Activated B cell treated with CpG ODN at 0.5 μM for 24 hours (primary cell): Measurements from ENCODE around the gene PLEKHM3. TPM values are rescaled to one million over a fixed set of nuclear protein-coding genes. Genes with fewer than 3 reads are reported as not detected.

Experiments
- ATAC-seq: fragments of 200-7000 bp; cut with Tn5 transposase; one replicate; pipeline ENCODE4 v1.10.0; 2021; ENCODE audit warnings: low read depth, mild to moderate bottlenecking, moderate library complexity
- CTCF ChIA-PET: fragments of 350-600 bp; sonication (Branson Sonifier 250); formaldehyde crosslinking; loops from one replicate; lab custom pipeline; 2021; ENCODE audit warnings: antibody characterized with exemption; lab: Charles Lee
- POLR2A ChIA-PET: fragments of 350-600 bp; sonication (Branson Sonifier 250); formaldehyde crosslinking; loops from one replicate; lab custom pipeline; 2021; ENCODE audit warnings: antibody characterized with exemption; lab: Charles Lee
- DNase-seq: peaks from one replicate; pipeline ENCODE4 v3.0.0; 2022
- H3K27ac Mint-ChIP-seq: one replicate; pipeline ENCODE4 v1.8.0; 2020; ENCODE audit warnings: mixed read lengths
- H3K27me3 Mint-ChIP-seq: one replicate; pipeline ENCODE4 v1.8.0; 2021; ENCODE audit warnings: mixed read lengths
- H3K36me3 Mint-ChIP-seq: one replicate; pipeline ENCODE4 v1.8.0; 2021; ENCODE audit warnings: low read depth, mixed read lengths
- H3K4me1 Mint-ChIP-seq: one replicate; pipeline ENCODE4 v1.8.0; 2021; ENCODE audit warnings: mixed read lengths
- H3K4me3 Mint-ChIP-seq: one replicate; pipeline ENCODE4 v1.8.0; 2020; ENCODE audit warnings: mild to moderate bottlenecking, mixed read lengths
- H3K9me3 Mint-ChIP-seq: one replicate; pipeline ENCODE4 v1.8.0; 2020; ENCODE audit warnings: mixed read lengths
- CTCF ChIP-seq: fragments of 200-600 bp; IDR thresholded peaks from one replicate; pipeline ENCODE4 v1.8.0; 2022; ENCODE audit warnings: antibody characterized with exemption, mild to moderate bottlenecking
- intact Hi-C: fragments of 100-400 bp; cut with micrococcal nuclease; formaldehyde crosslinking; loops from one replicate; pipeline ENCODE4 v1.15.1; 2024
- total RNA-seq: library from RNA; stranded (reverse); gene quantifications from 2 replicates; pipeline ENCODE4 v1.2.3, GENCODE V29; 2022

PLEKHM3 gene
- total RNA-seq, 1 donor from 2014 or later, result 12.0 TPM

DNA sequence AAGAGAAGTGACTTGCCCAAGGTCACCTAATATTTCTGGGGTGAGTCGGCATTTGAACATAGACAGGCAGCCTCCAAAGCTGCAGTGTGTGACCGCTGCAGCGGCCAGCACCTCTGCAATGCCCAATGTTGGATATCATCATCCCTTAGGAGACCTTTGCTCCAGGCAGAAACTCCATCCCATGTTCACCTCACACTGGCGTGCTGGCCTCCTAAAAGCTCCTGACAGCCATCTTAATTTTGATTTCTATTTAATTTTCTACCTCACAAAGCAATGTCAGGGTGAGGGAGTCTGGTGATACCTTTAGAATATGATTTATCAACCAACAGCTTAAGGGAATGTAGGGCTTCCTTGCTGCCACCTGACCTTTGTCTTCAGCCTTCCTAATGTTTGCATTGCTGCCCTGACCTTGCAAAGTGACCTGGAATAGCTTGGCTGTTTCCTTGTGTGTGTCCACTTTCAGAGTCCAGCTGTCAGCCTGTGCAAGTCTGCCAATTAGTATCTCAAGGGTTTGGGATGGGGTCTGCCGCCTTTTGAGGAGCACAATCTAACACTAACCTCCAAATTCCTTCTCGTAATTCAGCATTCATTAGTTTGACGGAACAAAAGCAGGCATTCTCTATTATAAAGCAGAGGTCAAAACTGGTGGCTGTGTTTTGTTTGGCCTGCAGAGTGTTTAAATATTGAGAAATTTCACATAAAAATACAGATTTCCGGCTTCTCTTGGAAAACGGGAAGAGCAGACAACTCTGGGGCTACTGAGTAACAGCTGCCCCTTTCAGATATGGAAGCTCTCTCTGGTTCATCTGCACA is 127.6 kb downstream of the PLEKHM3 start:
- no peak for ATAC-seq
- TF ChIP-seq CTCF, result no peak
- ChIA-PET POLR2A (interaction anchor here (0.6 kb wide), 1 partner anchor 276 kb away, joined by 4 read pairs; no protein-coding TSS in a partner anchor), CTCF (no interaction called here)
- DNase-seq, result no peak
- H3K27ac Mint-ChIP-seq, result no peak overlapping the region
- intact Hi-C loops, result no loop called here
- no peaks in the 10 kb centered on the region for H3K9me3 Mint-ChIP-seq
- peaks cover 27% of the 10 kb centered on the region for H3K36me3 Mint-ChIP-seq
- no peaks in the 10 kb centered on the region for H3K27me3 Mint-ChIP-seq
- no peaks in the 10 kb centered on the region for H3K4me1 Mint-ChIP-seq
- no peak overlapping the region for H3K4me3 Mint-ChIP-seq

DNA sequence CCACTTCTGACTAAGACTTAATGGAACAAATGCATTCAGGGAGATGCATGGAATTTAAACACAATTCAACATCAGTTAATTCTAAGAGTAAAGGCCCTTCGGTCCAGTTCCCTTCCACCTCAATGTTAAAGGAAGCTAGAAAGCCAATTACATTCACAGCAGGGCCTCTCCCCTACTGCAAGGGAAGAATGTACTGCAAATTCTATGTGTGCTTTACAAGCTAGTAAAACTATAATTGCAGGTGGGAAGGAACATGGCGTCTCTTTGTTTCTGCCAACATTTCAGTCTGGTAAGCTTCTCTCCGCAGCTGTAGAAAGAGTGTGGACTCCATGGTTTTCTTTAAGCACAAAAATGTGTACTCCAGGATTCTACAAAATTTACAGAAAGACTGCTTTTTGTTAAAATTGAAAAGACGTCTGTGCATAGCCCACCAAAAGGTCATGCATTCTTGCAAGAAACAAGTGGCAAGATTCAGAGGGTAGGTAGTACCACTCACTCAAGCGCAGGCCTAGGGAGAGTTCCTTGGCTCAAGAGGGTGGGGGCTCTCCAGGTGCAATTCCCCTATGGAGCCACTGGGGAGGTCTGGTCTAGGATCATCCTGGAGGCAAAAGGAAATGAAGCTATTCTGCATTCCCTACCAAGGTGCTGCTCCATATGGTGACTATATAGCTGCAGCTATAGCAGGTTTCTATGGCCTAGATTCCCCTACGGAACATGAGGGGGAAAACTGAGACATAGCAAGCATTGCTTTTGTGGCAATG is 128.6 kb downstream of the PLEKHM3 start:
- no peak for TF ChIP-seq CTCF
- ChIA-PET CTCF (no interaction called here), POLR2A (no interaction called here)
- no peak for ATAC-seq
- Mint-ChIP-seq H3K27me3 (no peaks in the 10 kb centered on the region), H3K4me3 (no peak overlapping the region), H3K36me3 (peaks cover 26% of the 10 kb centered on the region), H3K9me3 (no peaks in the 10 kb centered on the region), H3K27ac (no peak overlapping the region), H3K4me1 (no peaks in the 10 kb centered on the region)
- intact Hi-C loops, result no loop called here
- no peak for DNase-seq

DNA sequence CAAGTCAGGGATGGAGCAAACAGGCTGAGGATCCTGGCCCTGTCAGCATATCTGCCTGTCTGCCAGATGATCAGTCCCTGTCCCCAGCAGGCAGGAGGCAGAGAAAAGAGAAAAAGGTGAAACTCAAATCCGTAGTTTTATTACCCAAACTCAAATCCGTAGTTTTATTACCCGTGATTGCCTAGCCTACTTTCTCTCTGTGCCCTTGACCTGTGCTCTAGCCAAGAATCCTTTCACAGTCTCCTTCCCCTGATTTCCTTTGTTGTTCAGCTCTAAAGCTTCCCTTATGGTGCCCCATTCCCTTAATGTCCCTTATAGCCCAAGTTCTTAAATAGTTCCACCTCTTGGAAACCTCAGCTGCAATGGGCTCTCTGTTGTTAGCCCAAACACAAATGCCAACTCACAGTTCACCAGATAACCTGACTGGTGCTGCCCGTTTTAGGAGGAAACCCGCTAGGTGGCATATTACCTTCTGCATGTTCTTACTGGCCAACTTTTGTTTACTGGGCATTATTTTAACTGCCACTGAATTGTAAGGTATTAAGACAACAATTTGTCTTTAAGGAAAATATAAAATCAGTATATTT is 130.0 kb downstream of the PLEKHM3 start:
- ATAC-seq (no peak), DNase-seq (no peak)
- H3K4me3 Mint-ChIP-seq, result no peak overlapping the region
- intact Hi-C loops, result no loop called here
- POLR2A ChIA-PET, result no interaction called here
- CTCF ChIA-PET, result no interaction called here
- H3K27ac Mint-ChIP-seq, result no peak overlapping the region
- no peaks in the 10 kb centered on the region for H3K9me3 Mint-ChIP-seq
- H3K36me3 Mint-ChIP-seq, result peaks cover 13% of the 10 kb centered on the region
- H3K4me1 Mint-ChIP-seq, result no peaks in the 10 kb centered on the region
- no peaks in the 10 kb centered on the region for H3K27me3 Mint-ChIP-seq
- no peak for TF ChIP-seq CTCF

- intact Hi-C loops, result no loop called here
- H3K36me3 Mint-ChIP-seq, result peaks cover 2% of the 10 kb centered on the region
- H3K4me1 Mint-ChIP-seq, result no peaks in the 10 kb centered on the region
- H3K4me3 Mint-ChIP-seq, result no peak overlapping the region
- H3K27ac Mint-ChIP-seq, result no peak overlapping the region
- no peak for ATAC-seq
- H3K9me3 Mint-ChIP-seq, result no peaks in the 10 kb centered on the region
- H3K27me3 Mint-ChIP-seq, result no peaks in the 10 kb centered on the region
- no peak for TF ChIP-seq CTCF
- ChIA-PET POLR2A (no interaction called here), CTCF (no interaction called here)
- no peak for DNase-seq
Observed at GRCh38 chr2:207892716-207893402, 132.5 kb downstream of the PLEKHM3 start.
